GM19455 (cell line): ENCODE measurements around the gene PTPN4.

Experiments
- ATAC-seq: cut with Tn5 transposase; IDR thresholded peaks from one replicate; pipeline ENCODE4 v1.9.1; 2021; ENCODE audit not compliant: unreplicated experiment

The PTPN4 gene

GRCh38 chr2:119731983-119732382 is 27.7 kb upstream of the PTPN4 start:
- no peak for ATAC-seq

GRCh38 chr2:119732601-119733164 is 27.0 kb upstream of the PTPN4 start:
- ATAC-seq: no peak

GRCh38 chr2:119734047-119734446 is 25.7 kb upstream of the PTPN4 start:
- ATAC-seq: no peak

DNA sequence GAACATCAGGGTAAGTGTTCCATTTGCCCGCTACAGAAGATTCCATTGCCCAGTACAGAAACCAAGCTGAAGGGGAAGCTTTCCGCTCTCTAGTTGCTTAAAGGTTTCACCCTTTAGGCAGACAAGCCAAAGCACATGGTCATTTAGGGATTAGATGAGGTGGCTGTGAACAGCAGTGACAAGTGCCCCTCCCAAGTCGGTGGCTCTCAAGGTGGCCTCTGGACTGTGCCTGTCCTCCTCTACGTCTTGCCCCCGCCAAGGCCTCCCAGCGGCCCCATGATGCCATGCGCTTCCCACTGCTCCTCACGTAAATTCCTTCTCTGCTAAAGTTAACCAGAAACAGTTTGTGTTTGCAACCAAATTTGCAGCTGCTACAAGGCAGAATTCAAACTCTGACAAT is 24.2 kb upstream of the PTPN4 start:
- no peak for ATAC-seq

DNA sequence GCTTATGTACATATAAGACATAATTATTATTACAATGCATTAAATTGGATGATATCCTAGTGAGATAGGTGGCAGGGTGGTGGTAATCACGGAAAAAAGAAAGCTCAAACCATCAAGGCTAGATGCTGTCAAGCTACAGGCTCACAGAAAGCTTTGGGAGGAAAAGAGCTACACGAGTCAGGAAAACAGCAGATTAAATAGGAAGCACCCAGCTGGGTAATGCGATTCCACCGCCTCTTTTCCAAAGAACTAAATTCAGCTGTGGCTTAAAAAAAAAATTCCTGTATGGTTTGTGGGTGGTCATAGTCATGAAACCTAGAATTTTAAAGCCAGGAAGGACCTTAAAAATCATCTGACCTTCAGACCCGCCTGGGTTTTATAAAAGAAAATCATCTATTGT is 23.7 kb upstream of the PTPN4 start:
- no peak for ATAC-seq

GRCh38 chr2:119739580-119740255 is 20.0 kb upstream of the PTPN4 start:
- ATAC-seq: no peak

DNA sequence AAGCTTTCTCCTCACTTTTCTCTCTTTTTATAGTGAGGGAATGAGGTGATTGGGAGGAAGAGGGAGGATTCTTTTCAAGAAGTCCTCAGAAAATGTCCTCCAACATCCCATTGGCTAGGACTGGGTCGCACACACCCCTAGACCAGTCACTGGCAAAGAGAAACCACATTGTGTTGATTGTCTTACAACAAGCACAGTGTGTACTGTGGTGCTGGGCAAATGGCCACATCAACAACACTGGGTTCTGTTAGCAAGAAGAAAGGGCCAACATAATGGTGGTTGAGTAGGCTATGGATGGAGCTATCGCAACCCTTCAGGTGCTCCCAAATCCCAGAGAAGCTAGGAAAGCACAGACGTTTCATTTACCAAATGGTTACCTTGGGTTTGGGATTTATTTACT is 18.7 kb upstream of the PTPN4 start:
- no peak for ATAC-seq

DNA sequence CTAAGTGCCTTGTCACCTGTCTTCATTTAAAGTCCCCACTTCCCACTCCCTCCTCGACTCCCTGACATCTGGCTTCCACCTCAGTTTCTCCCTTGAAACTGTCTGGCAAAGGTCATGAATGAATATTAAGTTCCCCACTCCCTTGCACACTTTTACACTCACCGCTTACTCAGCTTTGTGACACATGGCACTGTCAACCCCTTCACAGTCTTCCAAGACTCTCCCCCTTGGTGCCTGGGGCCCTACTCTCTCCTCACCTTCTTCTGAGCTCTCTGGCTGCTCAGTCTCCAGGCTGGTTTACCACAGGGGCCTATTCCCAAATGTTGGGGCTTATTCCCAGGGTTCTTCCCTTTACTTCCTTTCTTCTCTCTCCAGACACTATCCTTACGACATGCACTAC is 17.9 kb upstream of the PTPN4 start:
- no peak for ATAC-seq

GRCh38 chr2:119744335-119744939 is 15.3 kb upstream of the PTPN4 start:
- no peak for ATAC-seq

- ATAC-seq: no peak
Observed at GRCh38 chr2:119745566-119745965, 14.2 kb upstream of the PTPN4 start.

GRCh38 chr2:119746836-119747686 is 12.7 kb upstream of the PTPN4 start:
- ATAC-seq: no peak

GRCh38 chr2:119748135-119748534 is 11.6 kb upstream of the PTPN4 start:
- ATAC-seq: no peak

DNA sequence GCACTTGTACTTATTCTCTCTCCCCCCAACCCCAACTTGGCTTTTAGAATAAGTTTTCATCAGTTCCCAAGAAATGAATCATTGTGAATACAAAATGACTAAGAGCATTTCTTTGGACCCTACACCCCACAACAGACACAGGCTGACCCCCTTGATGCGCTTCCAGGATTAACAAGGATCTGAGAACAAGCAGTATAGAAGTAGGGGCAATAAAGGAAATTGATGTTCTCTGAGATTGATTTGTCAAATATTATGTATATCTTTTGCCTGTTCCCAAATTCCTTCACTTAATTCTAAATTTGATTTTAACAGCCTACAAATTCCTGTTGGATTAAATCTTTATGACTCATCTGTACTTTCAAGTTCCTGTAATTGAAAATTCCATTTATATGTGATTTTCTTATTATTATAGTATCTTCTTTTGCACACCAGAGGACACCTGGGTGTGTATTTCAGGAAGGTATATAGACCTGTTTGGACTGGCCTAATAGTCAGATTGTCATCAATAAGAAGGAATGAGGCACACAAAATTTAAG is 10.2 kb upstream of the PTPN4 start:
- no peak for ATAC-seq

DNA sequence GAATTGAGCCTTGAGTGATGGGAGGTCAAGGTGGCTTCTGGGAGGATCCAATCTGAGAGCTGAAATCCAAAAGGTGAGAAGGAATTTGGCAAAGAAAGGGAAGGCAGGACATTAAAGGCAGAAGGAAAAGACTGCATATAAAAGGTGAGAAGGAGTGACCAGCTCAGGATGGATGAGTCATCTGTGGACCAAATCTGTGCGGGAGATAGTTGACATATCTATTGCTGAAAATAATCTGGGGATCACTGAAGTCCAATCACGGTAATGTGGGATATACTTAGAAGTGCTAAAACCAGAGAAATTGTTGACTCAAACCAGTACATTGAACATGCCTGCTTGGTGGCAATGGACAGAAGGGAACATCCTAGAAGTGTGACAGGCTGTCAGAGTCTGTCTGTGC is 8.0 kb upstream of the PTPN4 start:
- ATAC-seq: no peak

DNA sequence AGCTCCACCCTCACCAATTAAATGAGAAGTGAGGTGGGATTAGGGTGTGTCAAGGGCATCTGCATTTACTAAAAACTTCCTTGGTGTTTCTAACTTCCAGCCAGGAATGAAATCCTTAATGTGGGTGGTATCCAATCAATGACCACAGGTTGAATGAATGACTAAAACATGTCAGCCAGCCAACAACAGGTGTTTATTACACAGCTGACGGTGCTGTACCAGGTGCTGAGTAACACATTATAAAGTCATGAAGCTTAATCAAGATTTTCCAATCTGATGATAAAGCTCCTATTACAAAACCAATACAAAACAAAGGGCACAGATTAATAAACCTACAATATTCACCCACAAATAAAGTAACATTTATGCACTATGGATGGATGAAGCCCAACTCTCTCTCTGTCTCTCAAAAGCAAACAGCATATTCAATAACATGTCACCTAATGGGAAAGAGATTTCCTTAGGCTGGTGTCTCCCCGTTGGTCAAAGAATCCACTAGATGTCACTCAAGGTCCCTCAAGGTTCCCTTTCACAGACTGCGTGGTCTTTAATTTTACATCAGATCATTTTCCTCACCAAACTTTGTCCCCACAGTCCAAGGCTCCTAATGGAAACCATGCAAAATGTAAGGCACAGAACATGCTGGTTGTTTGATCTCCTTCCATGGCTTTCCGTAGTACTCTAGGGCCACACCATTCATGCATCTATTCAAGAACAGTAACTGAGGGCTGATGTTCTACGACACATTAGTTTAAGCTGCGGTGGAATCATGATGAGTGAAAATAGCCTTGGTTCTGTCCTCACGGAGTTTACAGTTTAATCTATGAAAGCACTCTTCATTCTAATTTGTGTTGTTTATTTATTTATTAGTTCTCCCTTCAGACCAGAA is 6.4 kb upstream of the PTPN4 start:
- ATAC-seq: no peak

DNA sequence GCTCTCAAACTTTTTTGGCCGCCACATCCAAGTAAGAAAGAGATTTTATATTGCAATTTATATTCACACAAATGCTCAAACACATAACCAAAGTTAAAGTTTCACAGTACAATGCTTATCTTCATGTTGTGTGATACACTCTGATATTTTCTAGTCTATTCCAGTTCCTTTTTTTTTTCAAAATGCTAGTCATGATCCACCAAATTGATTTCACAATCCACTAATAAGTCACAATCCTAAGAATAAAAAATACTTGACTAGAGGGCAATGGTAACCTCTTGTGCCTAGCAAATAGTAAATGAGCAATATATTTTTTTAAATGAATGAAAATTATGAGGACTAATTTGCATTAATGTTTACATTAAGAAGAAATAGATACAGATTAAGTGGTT is 5.8 kb upstream of the PTPN4 start:
- no peak for ATAC-seq

- no peak for ATAC-seq
Observed at GRCh38 chr2:119755906-119756305, 3.8 kb upstream of the PTPN4 start.

GRCh38 chr2:119756837-119757236 is 2.9 kb upstream of the PTPN4 start:
- ATAC-seq: no peak

DNA sequence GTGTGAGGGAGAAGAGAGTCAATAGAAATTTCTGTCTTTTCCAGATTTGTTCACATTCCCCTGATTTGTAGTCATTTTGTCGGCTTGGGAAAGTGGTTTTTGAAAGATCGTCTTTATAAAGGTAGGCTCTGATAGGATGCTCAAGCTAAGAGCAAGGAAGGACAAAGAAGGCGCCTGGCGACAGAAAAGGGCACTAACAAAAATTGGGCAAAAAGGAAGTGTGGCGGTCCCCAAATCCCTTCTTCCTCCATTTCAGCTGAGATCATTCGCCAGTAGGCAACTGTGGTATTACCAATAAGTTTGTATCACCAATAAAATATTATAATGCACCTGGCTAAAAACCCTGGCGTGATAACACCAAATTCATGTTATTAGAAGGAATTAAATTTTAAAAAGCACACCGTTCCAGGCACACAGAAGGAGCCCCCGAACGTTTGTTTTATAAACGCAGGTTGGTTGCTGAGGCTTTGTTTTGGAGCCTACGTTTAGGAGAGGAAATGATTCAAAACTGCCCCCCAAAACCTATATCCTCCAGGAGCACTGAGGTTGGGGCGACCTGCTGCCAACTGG is 756 bp upstream of the PTPN4 start:
- ATAC-seq: no peak

GRCh38 chr2:119760237-119760955 is 674 bp downstream of the PTPN4 start:
- peak; percentile 25 for ATAC-seq
